OCI-LY3 (cell line): Measurements from ENCODE around the gene SLC38A1.

Source experiments
- H2AFZ ChIP-seq: fragments of 200-600, 300-600 bp; shearing (Covaris generic); 2 replicates; pipeline ENCODE4 v1.6.0; 2014; ENCODE audit warnings: antibody characterized with exemption, low read depth, low read length
- H3K27ac ChIP-seq: fragments of 200-600, 300-600 bp; sonication (generic); 2 replicates; pipeline ENCODE4 v1.5.1; 2014; ENCODE audit warnings: mild to moderate bottlenecking, low read length, moderate library complexity, mixed read lengths
- H3K27me3 ChIP-seq: fragments of 200-600, 300-600 bp; sonication (generic); 2 replicates; pipeline ENCODE4 v1.6.1; 2014; ENCODE audit warnings: low read depth, low read length, mixed read lengths
- H3K36me3 ChIP-seq: fragments of 200-600, 300-600 bp; sonication (generic); replicated peaks from 2 replicates; pipeline ENCODE3; 2014; ENCODE audit warnings: low read depth, low read length, mixed read lengths
- H3K4me1 ChIP-seq: fragments of 300-600, 200-600 bp; sonication (generic); 2 replicates; pipeline ENCODE4 v1.6.1; 2014; ENCODE audit warnings: low read length, mixed read lengths
- H3K4me2 ChIP-seq: fragments of 200-600, 300-600 bp; sonication (generic); 2 replicates; pipeline ENCODE4 v1.6.1; 2014; ENCODE audit warnings: low read length, mixed read lengths
- H3K4me3 ChIP-seq: fragments of 300-600, 200-600 bp; sonication (generic); 2 replicates; pipeline ENCODE4 v1.5.1; 2014; ENCODE audit warnings: antibody characterized with exemption, mild to moderate bottlenecking, low read length, moderate library complexity
- H3K79me2 ChIP-seq: fragments of 300-600, 200-600 bp; shearing (Covaris generic); 2 replicates; pipeline ENCODE4 v1.6.1; 2014; ENCODE audit warnings: mild to moderate bottlenecking, low read length, mixed read lengths
- H3K9ac ChIP-seq: fragments of 300-600, 200-600 bp; shearing (Covaris generic); 2 replicates; pipeline ENCODE4 v1.6.0; 2014; ENCODE audit warnings: mild to moderate bottlenecking, low read length, moderate library complexity
- H3K9me3 ChIP-seq: fragments of 200-600, 300-600 bp; shearing (Covaris generic); 2 replicates; pipeline ENCODE4 v1.6.1; 2014; ENCODE audit warnings: low read length, mixed read lengths; ENCODE audit not compliant: insufficient read depth
- H4K20me1 ChIP-seq: fragments of 200-600, 300-600 bp; sonication (generic); 2 replicates; pipeline ENCODE4 v1.6.1; 2016; ENCODE audit warnings: low read length, mixed read lengths; ENCODE audit not compliant: insufficient read depth
- EZH2phosphoT487 ChIP-seq: fragments of 200-600 bp; shearing (Covaris generic); IDR thresholded peaks from 2 replicates; pipeline ENCODE4 v1.6.1; 2018; ENCODE audit warnings: antibody characterized with exemption, mixed run types, low read depth
- TF ChIP-seq, protein P1 (sequence below): fragments of 200-600, 300-600 bp; sonication (generic); IDR thresholded peaks from 2 replicates; pipeline ENCODE4 v1.5.1; 2014; ENCODE audit warnings: antibody characterized with exemption, low read length, low read depth

The SLC38A1 gene

DNA sequence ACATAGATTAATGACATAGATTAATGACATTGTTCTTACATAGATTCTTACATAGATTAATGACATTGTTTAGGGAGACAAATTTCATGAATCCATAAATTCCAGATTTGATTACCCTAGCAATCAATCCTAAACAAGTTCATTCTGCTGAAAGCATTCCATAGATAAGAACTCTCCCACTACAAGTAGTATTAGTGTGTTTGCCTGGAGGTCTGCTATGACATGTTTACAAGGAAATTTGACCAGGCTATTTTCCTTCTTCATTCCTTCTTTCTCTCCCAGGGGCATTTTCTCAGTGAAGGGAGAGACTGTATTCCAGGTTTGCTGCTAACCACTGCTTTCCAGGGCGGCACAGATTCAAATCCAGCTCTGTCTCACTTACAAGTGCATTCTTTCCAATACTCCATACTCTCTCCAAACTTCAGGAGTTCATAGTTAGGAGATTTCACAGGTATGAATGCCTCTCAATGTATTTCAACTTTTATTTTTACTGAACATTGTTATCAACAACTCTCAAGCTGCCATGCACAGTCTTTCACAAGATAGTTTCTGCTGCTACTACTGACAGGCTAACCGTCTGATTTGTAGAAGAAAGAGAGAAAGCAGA, 134.5 kb downstream of the SLC38A1 start:
- TF ChIP-seq, protein P1, sequence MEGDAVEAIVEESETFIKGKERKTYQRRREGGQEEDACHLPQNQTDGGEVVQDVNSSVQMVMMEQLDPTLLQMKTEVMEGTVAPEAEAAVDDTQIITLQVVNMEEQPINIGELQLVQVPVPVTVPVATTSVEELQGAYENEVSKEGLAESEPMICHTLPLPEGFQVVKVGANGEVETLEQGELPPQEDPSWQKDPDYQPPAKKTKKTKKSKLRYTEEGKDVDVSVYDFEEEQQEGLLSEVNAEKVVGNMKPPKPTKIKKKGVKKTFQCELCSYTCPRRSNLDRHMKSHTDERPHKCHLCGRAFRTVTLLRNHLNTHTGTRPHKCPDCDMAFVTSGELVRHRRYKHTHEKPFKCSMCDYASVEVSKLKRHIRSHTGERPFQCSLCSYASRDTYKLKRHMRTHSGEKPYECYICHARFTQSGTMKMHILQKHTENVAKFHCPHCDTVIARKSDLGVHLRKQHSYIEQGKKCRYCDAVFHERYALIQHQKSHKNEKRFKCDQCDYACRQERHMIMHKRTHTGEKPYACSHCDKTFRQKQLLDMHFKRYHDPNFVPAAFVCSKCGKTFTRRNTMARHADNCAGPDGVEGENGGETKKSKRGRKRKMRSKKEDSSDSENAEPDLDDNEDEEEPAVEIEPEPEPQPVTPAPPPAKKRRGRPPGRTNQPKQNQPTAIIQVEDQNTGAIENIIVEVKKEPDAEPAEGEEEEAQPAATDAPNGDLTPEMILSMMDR: no peak
- TF ChIP-seq EZH2phosphoT487: no peak
- Histone ChIP-seq H3K4me2 (no peak overlapping the region), H3K79me2 (no peaks in the 10 kb centered on the region), H3K4me1 (no peaks in the 10 kb centered on the region), H3K27me3 (no peaks in the 10 kb centered on the region), H2AFZ (no peak overlapping the region), H3K9me3 (no peaks in the 10 kb centered on the region), H3K4me3 (no peak overlapping the region), H4K20me1 (no peaks in the 10 kb centered on the region), H3K36me3 (no peaks in the 10 kb centered on the region), H3K9ac (no peak overlapping the region), H3K27ac (no peak overlapping the region)

DNA sequence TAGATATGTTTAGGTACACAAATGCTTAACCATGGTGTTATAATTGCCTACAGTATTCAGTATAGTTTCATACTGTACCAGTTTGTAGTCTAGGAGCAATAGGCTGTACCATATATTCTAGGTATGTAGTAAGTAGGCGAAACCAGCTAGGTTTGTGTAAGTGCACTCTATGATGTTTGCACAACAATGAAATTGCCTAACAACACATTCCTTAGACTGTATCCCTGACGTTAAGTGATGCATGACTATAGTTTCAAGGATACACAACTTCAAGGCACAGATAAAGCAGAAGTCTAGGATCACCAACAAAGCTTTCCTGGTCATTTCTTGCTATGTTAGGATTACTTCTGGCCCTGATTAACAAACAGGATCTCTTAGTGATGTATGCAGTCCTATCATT, 135.1 kb downstream of the SLC38A1 start:
- Histone ChIP-seq H3K4me3 (no peak overlapping the region), H3K79me2 (no peaks in the 10 kb centered on the region), H3K4me2 (no peak overlapping the region), H3K27me3 (no peaks in the 10 kb centered on the region), H3K9ac (no peak overlapping the region), H3K9me3 (no peaks in the 10 kb centered on the region), H3K27ac (no peak overlapping the region), H3K4me1 (no peaks in the 10 kb centered on the region), H3K36me3 (no peaks in the 10 kb centered on the region), H4K20me1 (no peaks in the 10 kb centered on the region), H2AFZ (no peak overlapping the region)
- TF ChIP-seq, protein P1: no peak
- no peak for TF ChIP-seq EZH2phosphoT487
